PC-3 (cell line): ENCODE measurements around the gene MAG. TPM values are rescaled to one million over a fixed set of nuclear protein-coding genes. Genes with fewer than 3 reads are reported as not detected.

Source experiments
- ATAC-seq: fragments of 200-7000 bp; cut with Tn5 transposase; 2 replicates; pipeline ENCODE4 v1.9.1; 2020; ENCODE audit warnings: mild to moderate bottlenecking, moderate library complexity
- BruUV-seq: library from RNA; stranded (reverse); fragments of 400-500 nt; replicated peaks from 2 replicates; lab custom pipeline; 2021; lab: Mats Ljungman, UMichigan
- CTCF ChIA-PET: fragments of 300-600 bp; sonication (Branson Sonifier 250); formaldehyde crosslinking; loops from one replicate; lab custom pipeline; 2022; ENCODE audit warnings: antibody characterized with exemption; lab: Charles Lee
- POLR2A ChIA-PET: fragments of 300-600 bp; sonication (Branson Sonifier 250); formaldehyde crosslinking; loops from one replicate; lab custom pipeline; 2022; ENCODE audit warnings: antibody characterized with exemption; ENCODE audit not compliant: unreplicated experiment; lab: Charles Lee
- DNase-seq: peaks from one replicate; pipeline ENCODE4 v3.0.0-alpha.2; 2015
- H2AFZ ChIP-seq: fragments of 300-600 bp; sonication (generic); 2 replicates; pipeline ENCODE4 v1.6.0; 2016; ENCODE audit warnings: antibody characterized with exemption, low read length
- H3F3A ChIP-seq: fragments of 300-600 bp; sonication (generic); one replicate; pipeline ENCODE4 v1.6.0; 2017; ENCODE audit warnings: antibody characterized with exemption, low read length, control low read depth, mild to moderate bottlenecking; ENCODE audit not compliant: unreplicated experiment
- H3K27ac ChIP-seq: fragments of 300-600 bp; sonication (generic); 2 replicates; pipeline ENCODE4 v1.5.1; 2016; ENCODE audit warnings: mild to moderate bottlenecking, low read length
- H3K27me3 ChIP-seq: fragments of 300-600 bp; sonication (generic); 2 replicates; pipeline ENCODE4 v1.6.1; 2016; ENCODE audit warnings: low read length, mixed read lengths
- H3K36me3 ChIP-seq: fragments of 300-600 bp; sonication (generic); 2 replicates; pipeline ENCODE4 v1.6.1; 2016; ENCODE audit warnings: low read depth, mixed run types, low read length, mixed read lengths
- H3K4me1 ChIP-seq: fragments of 300-600 bp; sonication (generic); 2 replicates; pipeline ENCODE4 v1.5.1; 2016; ENCODE audit warnings: low read length; ENCODE audit not compliant: insufficient read depth
- H3K4me2 ChIP-seq: fragments of 300-600 bp; sonication (generic); 2 replicates; pipeline ENCODE4 v1.6.0; 2016; ENCODE audit warnings: low read length
- H3K4me3 ChIP-seq: fragments of 300-600 bp; sonication (generic); 2 replicates; pipeline ENCODE4 v1.5.1; 2016; ENCODE audit warnings: mild to moderate bottlenecking, low read length, mixed read lengths
- H3K79me2 ChIP-seq: fragments of 300-600 bp; sonication (generic); 2 replicates; pipeline ENCODE4 v1.6.1; 2017; ENCODE audit warnings: low read length, mixed read lengths
- H3K9ac ChIP-seq: fragments of 300-600 bp; sonication (generic); 2 replicates; pipeline ENCODE4 v1.6.0; 2016; ENCODE audit warnings: mild to moderate bottlenecking, low read length
- H3K9me2 ChIP-seq: fragments of 300-600 bp; sonication (generic); replicated peaks from 2 replicates; pipeline ENCODE4 v1.6.1; 2016; ENCODE audit warnings: mixed run types, low read length, mixed read lengths
- H3K9me3 ChIP-seq: fragments of 300-600 bp; sonication (generic); 2 replicates; pipeline ENCODE4 v1.6.1; 2016; ENCODE audit warnings: low read length, mixed read lengths
- H4K20me1 ChIP-seq: fragments of 300-600 bp; sonication (generic); 2 replicates; pipeline ENCODE4 v1.6.1; 2016; ENCODE audit warnings: low read length, mixed read lengths
- CTCF ChIP-seq: fragments of 300-600 bp; sonication (generic); conservative IDR thresholded peaks from 2 replicates; pipeline ENCODE4 v1.5.1; 2017; ENCODE audit warnings: antibody characterized with exemption, low read depth, mild to moderate bottlenecking, low read length
- EZH2 ChIP-seq: fragments of 300-600 bp; sonication (generic); IDR thresholded peaks from one replicate; pipeline ENCODE4 v1.6.1; 2017; ENCODE audit warnings: antibody characterized with exemption, mild to moderate bottlenecking, low read length; ENCODE audit not compliant: unreplicated experiment
- EZH2phosphoT487 ChIP-seq: fragments of 300-600 bp; sonication (generic); IDR thresholded peaks from 2 replicates; pipeline ENCODE4 v1.6.1; 2018; ENCODE audit warnings: mild to moderate bottlenecking, antibody characterized with exemption, low read length, borderline replicate concordance
- intact Hi-C: fragments of 100-400 bp; cut with micrococcal nuclease; formaldehyde crosslinking; loops from 2 replicates; pipeline ENCODE4 v1.9.0; 2023
- total RNA-seq: library from RNA; depleted of rRNA; stranded (reverse); fragments of >200 nt; gene quantifications from 2 replicates; pipeline ENCODE4 v1.2.3, GENCODE V29; 2014

Gene MAG
- total RNA-seq, 1 experiment from 2014 or later, result not detected

- no peaks in the 10 kb centered on the region for H3K9me3 ChIP-seq
- ChIA-PET CTCF (interaction anchor here (1.0 to 1.7 kb wide), 3 partner anchors 116 to 142 kb away, joined by 3 to 5 read pairs (median 5); no protein-coding TSS in a partner anchor), POLR2A (no interaction called here)
- BruUV-seq, result no TSS peak
- intact Hi-C loops, result no loop called here
- no peak overlapping the region for H3K4me2 ChIP-seq
- no peaks in the 10 kb centered on the region for H3K79me2 ChIP-seq
- no peak overlapping the region for H3K9ac ChIP-seq
- H2AFZ ChIP-seq, result no peak overlapping the region
- no peak overlapping the region for H3K4me3 ChIP-seq
- no peaks in the 10 kb centered on the region for H3F3A ChIP-seq
- no peaks in the 10 kb centered on the region for H3K9me2 ChIP-seq
- H3K4me1 ChIP-seq, result no peaks in the 10 kb centered on the region
- H4K20me1 ChIP-seq, result no peaks in the 10 kb centered on the region
- peaks cover 11% of the 10 kb centered on the region for H3K27me3 ChIP-seq
- TF ChIP-seq CTCF (peak; percentile 75), EZH2 (no peak)
- ATAC-seq (peak; percentile 64), DNase-seq (peak; percentile 63)
- H3K27ac ChIP-seq, result no peak overlapping the region
- no peaks in the 10 kb centered on the region; the same call in 1 of the 2 replicates for H3K36me3 ChIP-seq
Observed at GRCh38 chr19:35352448-35353304, 60.7 kb downstream of the MAG start.

DNA sequence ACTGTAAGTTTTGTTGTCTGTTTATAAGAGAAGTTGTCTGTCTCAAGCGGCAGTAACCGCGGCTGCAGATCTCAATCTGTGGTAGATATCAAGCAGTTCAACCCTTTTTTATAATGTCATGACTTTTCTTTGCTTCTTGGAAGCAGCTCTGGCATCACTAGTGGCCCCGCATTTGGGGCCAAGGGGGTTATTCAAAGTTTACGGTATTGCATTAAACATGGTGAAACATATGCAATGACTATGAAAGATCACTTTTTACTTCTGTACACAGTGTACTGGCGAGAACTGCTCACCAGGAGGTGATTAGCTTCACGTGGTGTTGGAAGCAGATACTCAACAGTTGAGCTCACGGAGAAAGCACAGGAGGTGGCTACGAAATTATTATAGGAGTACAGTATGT, 61.7 kb downstream of the MAG start:
- no peak; the same call in 1 of the 2 replicates for ATAC-seq
- no peak for DNase-seq
- no peaks in the 10 kb centered on the region for H3F3A ChIP-seq
- no peaks in the 10 kb centered on the region for H3K4me1 ChIP-seq
- H3K9me2 ChIP-seq, result no peaks in the 10 kb centered on the region
- ChIA-PET POLR2A (no interaction called here), CTCF (interaction anchor here (1.0 to 1.7 kb wide), 3 partner anchors 115 to 141 kb away, joined by 3 to 5 read pairs (median 5); no protein-coding TSS in a partner anchor)
- no peak overlapping the region for H3K9ac ChIP-seq
- no peak overlapping the region for H2AFZ ChIP-seq
- H3K4me3 ChIP-seq, result no peak overlapping the region
- H3K27ac ChIP-seq, result no peak overlapping the region
- no peaks in the 10 kb centered on the region for H3K9me3 ChIP-seq
- H3K79me2 ChIP-seq, result no peaks in the 10 kb centered on the region
- no peak overlapping the region for H3K4me2 ChIP-seq
- H4K20me1 ChIP-seq, result no peaks in the 10 kb centered on the region
- no peak for TF ChIP-seq EZH2
- no peak for TF ChIP-seq EZH2phosphoT487
- TF ChIP-seq CTCF, result no peak
- BruUV-seq, result no TSS peak
- peaks cover 10% of the 10 kb centered on the region; the same call in 1 of the 2 replicates for H3K27me3 ChIP-seq
- no peaks in the 10 kb centered on the region; the same call in 1 of the 2 replicates for H3K36me3 ChIP-seq
- intact Hi-C loops, result no loop called here

GRCh38 chr19:35354898-35355297, 62.9 kb downstream of the MAG start:
- no peak overlapping the region for H3K4me2 ChIP-seq
- peaks cover 10% of the 10 kb centered on the region; the same call in 1 of the 2 replicates for H3K27me3 ChIP-seq
- H3K9ac ChIP-seq, result no peak overlapping the region
- H3K79me2 ChIP-seq, result no peaks in the 10 kb centered on the region
- no peak overlapping the region for H2AFZ ChIP-seq
- ChIA-PET POLR2A (no interaction called here), CTCF (no interaction called here)
- no TSS peak for BruUV-seq
- no peaks in the 10 kb centered on the region for H3F3A ChIP-seq
- no peak overlapping the region for H3K4me3 ChIP-seq
- no peaks in the 10 kb centered on the region for H3K4me1 ChIP-seq
- intact Hi-C loops, result no loop called here
- DNase-seq (no peak), ATAC-seq (no peak)
- H4K20me1 ChIP-seq, result no peaks in the 10 kb centered on the region
- no peaks in the 10 kb centered on the region for H3K9me2 ChIP-seq
- H3K27ac ChIP-seq, result no peak overlapping the region
- H3K9me3 ChIP-seq, result no peaks in the 10 kb centered on the region
- no peaks in the 10 kb centered on the region; the same call in 1 of the 2 replicates for H3K36me3 ChIP-seq
- TF ChIP-seq CTCF (no peak), EZH2 (no peak), EZH2phosphoT487 (no peak)
